Measurements from ENCODE around the gene SLC6A6. TPM values are rescaled to one million over a fixed set of nuclear protein-coding genes. Genes with fewer than 3 reads are reported as not detected.

Gene SLC6A6
- total RNA-seq, 1 experiment from 2014 or later = 72.6 TPM

DNA sequence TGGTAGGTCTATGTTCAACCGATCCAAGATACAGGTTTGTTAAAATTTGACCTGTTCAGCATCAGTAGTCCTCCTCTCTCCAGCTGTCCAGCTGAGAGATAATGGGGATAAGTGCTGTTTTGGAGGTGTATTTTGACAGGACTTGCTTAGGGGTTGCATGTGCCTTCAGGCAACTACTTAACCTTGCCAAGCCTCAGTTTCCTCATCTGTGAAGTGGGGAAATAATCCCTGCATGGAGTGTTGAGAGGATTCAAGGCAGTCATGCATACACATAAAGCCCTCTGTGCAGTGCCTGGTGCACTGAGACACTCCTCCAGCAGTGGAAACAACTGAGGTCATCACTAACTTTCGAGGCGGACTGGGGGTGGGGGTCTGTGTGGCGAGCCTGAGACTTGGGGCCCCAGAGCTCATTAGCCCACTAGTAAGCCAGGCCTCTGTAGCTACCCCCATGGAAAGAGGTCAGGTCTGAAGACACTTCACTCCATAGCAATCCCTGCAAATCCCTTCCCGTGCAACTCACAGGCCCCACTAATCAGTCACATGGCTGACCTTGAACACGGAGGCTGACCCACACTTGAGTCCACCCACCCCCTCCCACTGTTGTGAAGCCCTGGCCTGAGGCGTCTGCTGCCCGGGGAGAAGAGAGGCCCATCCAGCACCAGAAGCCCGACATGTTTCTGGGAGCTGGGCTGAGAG, 25.9 kb upstream of the SLC6A6 start:
- Histone ChIP-seq H4K8ac (replicated peaks; ENCODE audit: insufficient read length, low read depth, low read length) (no peak overlapping the region), H4K5ac (ENCODE audit: insufficient read length, low read depth, low read length) (no peak overlapping the region), H3K4me1 (ENCODE audit: insufficient read depth, low read length) (no peaks in the 10 kb centered on the region), H2BK15ac (ENCODE audit: low read depth, low read length) (no peak overlapping the region), H2BK120ac (ENCODE audit: low read depth, low read length, poor library complexity, severe bottlenecking) (no peak overlapping the region), H3K79me2 (ENCODE audit: insufficient read depth, low read length) (no peaks in the 10 kb centered on the region), H2BK5ac (ENCODE audit: insufficient read length, low read length) (no peak overlapping the region), H2AFZ (ENCODE audit: low read length) (no peak overlapping the region), H3K56ac (ENCODE audit: insufficient read length, low read depth, low read length) (no peak overlapping the region), H3T11ph (ENCODE audit: low read length) (no peak overlapping the region), H3K14ac (ENCODE audit: insufficient read depth, low read length) (no peak overlapping the region; the same call in 1 of the 2 replicates), H2AK5ac (ENCODE audit: insufficient read length, low read length) (no peak overlapping the region), H3K79me1 (ENCODE audit: insufficient read depth, low read depth, low read length, poor library complexity, severe bottlenecking) (no peaks in the 10 kb centered on the region), H2BK20ac (ENCODE audit: low read depth, low read length, poor library complexity, severe bottlenecking) (no peak overlapping the region), H3K23ac (ENCODE audit: insufficient read length, low read depth, low read length) (no peak overlapping the region), H4K91ac (ENCODE audit: insufficient read length, low read depth, low read length) (no peak overlapping the region), H3K9ac (ENCODE audit: extremely low read depth, insufficient read length, low read length) (no peak overlapping the region), H3K18ac (ENCODE audit: insufficient read length, low read depth, low read length) (no peak overlapping the region), H3K4ac (ENCODE audit: low read depth, low read length) (no peak overlapping the region), H2BK12ac (ENCODE audit: insufficient read length, low read depth, low read length) (no peak overlapping the region), H3K9me3 (ENCODE audit: control insufficient read depth, low read depth, low read length) (no peaks in the 10 kb centered on the region), H3K4me2 (ENCODE audit: insufficient read depth, insufficient read length, low read length) (no peak overlapping the region), H4K20me1 (ENCODE audit: control insufficient read depth, insufficient read depth, insufficient read length) (peaks cover 2% of the 10 kb centered on the region), H3K23me2 (ENCODE audit: insufficient read length, low read depth, low read length, poor library complexity, severe bottlenecking) (no peaks in the 10 kb centered on the region), H3K27me3 (ENCODE audit: insufficient read depth, low read length) (no peaks in the 10 kb centered on the region), H3K27ac (ENCODE audit: insufficient read length, low read depth, low read length) (no peak overlapping the region)
- no peaks in the 10 kb centered on the region; a peak in 1 of 7 replicates for H3K36me3 Mint-ChIP-seq (ENCODE audit: insufficient read depth in 1 of 3, low read depth in 3 of 3)
- no peak overlapping the region; a peak in 1 of 7 replicates for H3K27ac Mint-ChIP-seq
- H3K9me3 Mint-ChIP-seq = peaks cover 0 to 4% of the 10 kb centered on the region in 2 experiments; a peak in 2 of 5 replicates
- no peak overlapping the region for H3K4me3 Mint-ChIP-seq
- H3K4me1 Mint-ChIP-seq = peaks cover 25 to 32% of the 10 kb centered on the region in 2 experiments
- WGBS (ENCODE audit: extremely low coverage, insufficient read length, low lambda C conversion rate) = no CpG with 5 or more reads among the region's 9 CpGs
- DNase-seq = no peak
- H3K27me3 Mint-ChIP-seq (ENCODE audit: low read depth) = peaks cover 5% of the 10 kb centered on the region
- TF ChIP-seq, protein P1, sequence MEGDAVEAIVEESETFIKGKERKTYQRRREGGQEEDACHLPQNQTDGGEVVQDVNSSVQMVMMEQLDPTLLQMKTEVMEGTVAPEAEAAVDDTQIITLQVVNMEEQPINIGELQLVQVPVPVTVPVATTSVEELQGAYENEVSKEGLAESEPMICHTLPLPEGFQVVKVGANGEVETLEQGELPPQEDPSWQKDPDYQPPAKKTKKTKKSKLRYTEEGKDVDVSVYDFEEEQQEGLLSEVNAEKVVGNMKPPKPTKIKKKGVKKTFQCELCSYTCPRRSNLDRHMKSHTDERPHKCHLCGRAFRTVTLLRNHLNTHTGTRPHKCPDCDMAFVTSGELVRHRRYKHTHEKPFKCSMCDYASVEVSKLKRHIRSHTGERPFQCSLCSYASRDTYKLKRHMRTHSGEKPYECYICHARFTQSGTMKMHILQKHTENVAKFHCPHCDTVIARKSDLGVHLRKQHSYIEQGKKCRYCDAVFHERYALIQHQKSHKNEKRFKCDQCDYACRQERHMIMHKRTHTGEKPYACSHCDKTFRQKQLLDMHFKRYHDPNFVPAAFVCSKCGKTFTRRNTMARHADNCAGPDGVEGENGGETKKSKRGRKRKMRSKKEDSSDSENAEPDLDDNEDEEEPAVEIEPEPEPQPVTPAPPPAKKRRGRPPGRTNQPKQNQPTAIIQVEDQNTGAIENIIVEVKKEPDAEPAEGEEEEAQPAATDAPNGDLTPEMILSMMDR (conservative IDR thresholded peaks at IDR 0.05) = no peak

Data from H9 (cell line).